BLaER1 treated with 17β-estradiol and CSF1 and Interleukin-3, amounts not matched to agents 10 nM and 100 nM (cell line): ENCODE data around the gene ESRRA.
"Not testable (repeated sequence)": the region's sequence is repeated elsewhere in the genome, so short reads cannot be mapped to it uniquely, and the experiment has no call there.

ENCODE experiments used
- H3K27ac ChIP-seq, 11 experiments: shearing (Covaris generic); formaldehyde crosslinking; 2 replicates each; pipeline ENCODE4 v1.8.1; 2022
- H3K27me3 ChIP-seq, 11 experiments: shearing (Covaris generic); formaldehyde crosslinking; 2 replicates each; pipeline ENCODE4 v1.8.1; 2022
- H3K36me3 ChIP-seq, 11 experiments: shearing (Covaris generic); formaldehyde crosslinking; 2 replicates each; pipeline ENCODE4 v1.8.1; 2022
- H3K4me1 ChIP-seq, 10 experiments: shearing (Covaris generic); formaldehyde crosslinking; 2 replicates each; pipeline ENCODE4 v1.8.1; 2022
- H3K4me2 ChIP-seq, 11 experiments: shearing (Covaris generic); formaldehyde crosslinking; 2 replicates each; pipeline ENCODE4 v1.8.1; 2022
- H3K4me3 ChIP-seq, 10 experiments: shearing (Covaris generic); formaldehyde crosslinking; 2 replicates each; pipeline ENCODE4 v1.8.1; 2022
- H3K9ac ChIP-seq, 11 experiments: shearing (Covaris generic); formaldehyde crosslinking; 2 replicates each; pipeline ENCODE4 v1.8.1; 2022
- H3K9me3 ChIP-seq, 11 experiments: shearing (Covaris generic); formaldehyde crosslinking; replicated peaks in 1 of 11; 2 replicates each; pipeline ENCODE4 v1.8.1; 2022
- H4K20me1 ChIP-seq, 11 experiments: shearing (Covaris generic); formaldehyde crosslinking; 2 replicates each; pipeline ENCODE4 v1.8.1; 2022
- Cebpa-rat ChIP-seq, 11 experiments: shearing (Covaris generic); IDR thresholded peaks; 2 replicates each; pipeline ENCODE4 v1.8.1; 2022

ESRRA gene

DNA sequence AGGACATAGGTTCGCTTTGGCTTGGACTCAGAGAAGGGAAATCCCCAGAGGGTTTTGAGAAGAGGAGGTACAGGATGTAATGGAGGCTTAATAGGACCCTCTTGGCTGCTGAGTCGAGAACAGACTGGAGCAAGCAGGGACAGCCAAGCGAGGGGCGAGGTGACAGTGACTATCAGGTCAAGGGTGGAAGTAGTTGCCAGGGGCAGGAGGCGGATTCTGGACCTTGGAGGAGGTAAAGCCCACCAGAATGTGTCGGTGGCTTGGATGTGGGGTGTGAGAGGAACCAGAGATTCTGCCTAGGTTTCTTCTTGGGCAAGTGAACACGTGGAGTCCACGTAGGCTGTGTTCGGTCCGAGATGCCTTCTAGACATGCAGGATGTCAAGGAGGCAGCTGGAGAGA, 7.6 kb downstream of the ESRRA start:
- no peak for TF ChIP-seq Cebpa-rat (IDR thresholded peaks at IDR 0.05)
- Histone ChIP-seq H4K20me1 (peaks cover 15 to 90% (median 62%) of the 10 kb centered on the region in 11 experiments; a peak in 20 of 22 replicates), H3K9me3 (no peaks in the 10 kb centered on the region), H3K27ac (peak overlapping the region in 5 of 11 experiments; percentile 8 to 38 (median 36); a peak in 9 of 22 replicates), H3K27me3 (no peaks in the 10 kb centered on the region), H3K4me2 (peak overlapping the region in 5 of 11 experiments; percentile 20 to 29 (median 26); a peak in 7 of 22 replicates), H3K4me3 (no peak overlapping the region), H3K9ac (peak overlapping the region; percentile 2 to 69 (median 40); a peak in 17 of 22 replicates), H3K36me3 (peaks cover 42 to 83% (median 58%) of the 10 kb centered on the region in 11 experiments), H3K4me1 (peaks cover 14 to 75% (median 41%) of the 10 kb centered on the region in 10 experiments)

DNA sequence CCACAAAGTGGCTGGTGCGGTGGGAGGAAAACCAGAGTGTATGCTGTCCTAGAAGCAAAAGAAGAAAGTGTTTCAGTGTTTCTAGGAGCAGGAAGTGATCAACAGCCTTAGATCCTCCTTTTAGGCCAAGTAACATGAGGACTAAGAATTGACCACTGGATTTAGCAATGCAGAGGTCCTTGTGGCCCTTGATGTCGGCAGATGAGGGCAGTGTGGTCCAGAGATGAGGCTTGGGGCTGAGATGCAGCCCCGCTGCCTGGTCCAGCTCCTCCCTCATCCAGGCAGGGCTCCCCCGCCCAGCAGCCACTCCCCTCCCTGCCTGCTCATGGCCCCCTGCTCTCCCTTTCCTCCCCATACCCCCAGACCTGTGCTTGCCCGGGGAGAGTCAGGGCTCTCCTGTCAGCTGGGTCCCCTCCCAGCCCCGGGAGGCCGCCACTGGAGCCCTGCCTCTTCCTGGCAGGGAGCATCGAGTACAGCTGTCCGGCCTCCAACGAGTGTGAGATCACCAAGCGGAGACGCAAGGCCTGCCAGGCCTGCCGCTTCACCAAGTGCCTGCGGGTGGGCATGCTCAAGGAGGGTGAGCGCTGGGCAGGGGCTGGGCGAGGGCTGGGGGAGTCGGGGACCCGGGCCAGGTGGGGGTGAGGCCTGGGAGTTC, 8.3 kb downstream of the ESRRA start:
- Histone ChIP-seq H3K9ac (peak overlapping the region; percentile 2 to 69 (median 40); a peak in 15 of 22 replicates), H3K36me3 (peaks cover 38 to 78% (median 55%) of the 10 kb centered on the region in 11 experiments), H3K4me3 (no peak overlapping the region), H3K27ac (peak overlapping the region in 6 of 11 experiments; percentile 1 to 38 (median 32); a peak in 6 of 22 replicates), H4K20me1 (peaks cover 15 to 85% (median 60%) of the 10 kb centered on the region in 11 experiments; a peak in 20 of 22 replicates), H3K27me3 (no peaks in the 10 kb centered on the region), H3K9me3 (no peaks in the 10 kb centered on the region), H3K4me2 (peak overlapping the region in 4 of 11 experiments; percentile 20 to 29 (median 26); a peak in 3 of 22 replicates), H3K4me1 (peaks cover 14 to 70% (median 39%) of the 10 kb centered on the region in 10 experiments)
- no peak for TF ChIP-seq Cebpa-rat (IDR thresholded peaks at IDR 0.05)

DNA sequence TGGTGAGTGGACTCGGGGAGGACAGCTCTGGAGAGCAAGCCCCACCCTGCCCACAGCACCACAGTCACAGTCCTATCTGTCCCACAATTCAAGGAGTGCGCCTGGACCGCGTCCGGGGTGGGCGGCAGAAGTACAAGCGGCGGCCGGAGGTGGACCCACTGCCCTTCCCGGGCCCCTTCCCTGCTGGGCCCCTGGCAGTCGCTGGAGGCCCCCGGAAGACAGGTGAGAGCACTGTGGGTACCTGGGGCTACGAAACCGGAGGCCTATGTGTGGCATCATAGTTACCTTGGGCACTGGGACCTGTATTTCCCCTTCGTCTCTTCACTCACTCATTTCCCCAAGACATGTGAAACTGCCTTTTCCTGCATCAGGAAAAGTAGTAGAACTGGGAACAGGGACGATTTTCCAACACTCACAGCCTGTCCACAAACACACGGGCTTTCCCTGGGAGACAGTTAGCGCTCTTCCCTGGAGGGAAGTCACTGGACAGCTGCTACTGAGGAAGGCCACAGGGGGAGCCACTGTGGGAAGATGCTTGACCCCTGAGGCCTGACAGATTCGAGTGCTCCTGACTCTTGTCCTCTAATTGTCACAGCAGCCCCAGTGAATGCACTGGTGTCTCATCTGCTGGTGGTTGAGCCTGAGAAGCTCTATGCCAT, 9.0 kb downstream of the ESRRA start:
- peaks cover 38 to 72% (median 55%) of the 10 kb centered on the region in 11 experiments for H3K36me3 ChIP-seq
- peak overlapping the region in 4 of 11 experiments; percentile 1 to 37 (median 15); a peak in 3 of 22 replicates for H3K27ac ChIP-seq
- H3K4me2 ChIP-seq = peak overlapping the region in 1 of 11 experiments; percentile 16; a peak in 1 of 22 replicates
- H3K4me1 ChIP-seq = peaks cover 20 to 70% (median 45%) of the 10 kb centered on the region in 10 experiments
- TF ChIP-seq Cebpa-rat (IDR thresholded peaks at IDR 0.05) = no peak
- no peaks in the 10 kb centered on the region for H3K27me3 ChIP-seq
- H3K9ac ChIP-seq = peak overlapping the region in 7 of 11 experiments; percentile 2 to 61 (median 31); a peak in 7 of 22 replicates
- no peaks in the 10 kb centered on the region for H3K9me3 ChIP-seq
- no peak overlapping the region for H3K4me3 ChIP-seq
- H4K20me1 ChIP-seq = peaks cover 15 to 78% (median 60%) of the 10 kb centered on the region in 11 experiments; a peak in 20 of 22 replicates

DNA sequence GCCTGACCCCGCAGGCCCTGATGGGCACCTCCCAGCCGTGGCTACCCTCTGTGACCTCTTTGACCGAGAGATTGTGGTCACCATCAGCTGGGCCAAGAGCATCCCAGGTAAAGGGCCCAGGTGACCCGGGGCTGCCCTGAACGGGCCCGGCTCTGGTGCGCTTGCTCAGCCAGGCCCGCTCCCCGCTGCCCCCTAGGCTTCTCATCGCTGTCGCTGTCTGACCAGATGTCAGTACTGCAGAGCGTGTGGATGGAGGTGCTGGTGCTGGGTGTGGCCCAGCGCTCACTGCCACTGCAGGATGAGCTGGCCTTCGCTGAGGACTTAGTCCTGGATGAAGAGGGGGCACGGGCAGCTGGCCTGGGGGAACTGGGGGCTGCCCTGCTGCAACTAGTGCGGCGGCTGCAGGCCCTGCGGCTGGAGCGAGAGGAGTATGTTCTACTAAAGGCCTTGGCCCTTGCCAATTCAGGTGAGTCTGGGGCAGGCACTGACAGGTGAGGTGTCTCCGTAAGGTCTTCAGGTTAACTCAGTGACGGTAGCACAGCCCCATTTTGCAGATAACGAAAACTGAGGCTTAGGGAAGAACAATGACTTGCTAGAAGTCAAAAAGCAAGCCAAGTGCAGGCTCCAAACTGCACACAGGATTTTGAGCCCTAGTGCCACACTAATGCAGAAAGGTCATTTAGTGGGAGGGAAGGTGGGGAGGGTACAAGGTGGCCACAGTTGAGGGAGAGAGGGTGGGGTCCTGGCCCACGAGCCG, 9.7 kb downstream of the ESRRA start:
- Histone ChIP-seq H3K4me2 (peak overlapping the region in 4 of 11 experiments; percentile 93 to 97 (median 97); a peak in 5 of 22 replicates), H3K36me3 (peaks cover 34 to 65% (median 54%) of the 10 kb centered on the region in 11 experiments), H3K9me3 (no peaks in the 10 kb centered on the region), H3K4me3 (no peak overlapping the region), H3K4me1 (peaks cover 27 to 70% (median 51%) of the 10 kb centered on the region in 10 experiments), H4K20me1 (peaks cover 15 to 71% (median 60%) of the 10 kb centered on the region in 11 experiments; a peak in 20 of 22 replicates), H3K27me3 (no peaks in the 10 kb centered on the region), H3K27ac (no peak overlapping the region), H3K9ac (peak overlapping the region in 3 of 11 experiments; percentile 26 to 31 (median 29); a peak in 5 of 22 replicates)
- no peak for TF ChIP-seq Cebpa-rat (IDR thresholded peaks at IDR 0.05)

DNA sequence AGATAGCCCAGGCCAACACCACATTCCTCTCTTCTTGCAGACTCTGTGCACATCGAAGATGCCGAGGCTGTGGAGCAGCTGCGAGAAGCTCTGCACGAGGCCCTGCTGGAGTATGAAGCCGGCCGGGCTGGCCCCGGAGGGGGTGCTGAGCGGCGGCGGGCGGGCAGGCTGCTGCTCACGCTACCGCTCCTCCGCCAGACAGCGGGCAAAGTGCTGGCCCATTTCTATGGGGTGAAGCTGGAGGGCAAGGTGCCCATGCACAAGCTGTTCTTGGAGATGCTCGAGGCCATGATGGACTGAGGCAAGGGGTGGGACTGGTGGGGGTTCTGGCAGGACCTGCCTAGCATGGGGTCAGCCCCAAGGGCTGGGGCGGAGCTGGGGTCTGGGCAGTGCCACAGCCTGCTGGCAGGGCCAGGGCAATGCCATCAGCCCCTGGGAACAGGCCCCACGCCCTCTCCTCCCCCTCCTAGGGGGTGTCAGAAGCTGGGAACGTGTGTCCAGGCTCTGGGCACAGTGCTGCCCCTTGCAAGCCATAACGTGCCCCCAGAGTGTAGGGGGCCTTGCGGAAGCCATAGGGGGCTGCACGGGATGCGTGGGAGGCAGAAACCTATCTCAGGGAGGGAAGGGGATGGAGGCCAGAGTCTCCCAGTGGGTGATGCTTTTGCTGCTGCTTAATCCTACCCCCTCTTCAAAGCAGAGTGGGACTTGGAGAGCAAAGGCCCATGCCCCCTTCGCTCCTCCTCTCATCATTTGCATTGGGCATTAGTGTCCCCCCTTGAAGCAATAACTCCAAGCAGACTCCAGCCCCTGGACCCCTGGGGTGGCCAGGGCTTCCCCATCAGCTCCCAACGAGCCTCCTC, 10.6 kb downstream of the ESRRA start:
- H3K27me3 ChIP-seq, H3K9me3 ChIP-seq: not testable (repeated sequence)
- Histone ChIP-seq H3K36me3 (peaks cover 40 to 61% (median 52%) of the 10 kb centered on the region in 11 experiments), H4K20me1 (peaks cover 12 to 62% (median 52%) of the 10 kb centered on the region in 11 experiments; a peak in 20 of 22 replicates), H3K4me2 (peak overlapping the region; percentile 86 to 97 (median 94)), H3K27ac (peak overlapping the region in 7 of 11 experiments; percentile 87 to 94 (median 90); a peak in 7 of 22 replicates), H3K4me1 (peaks cover 25 to 68% (median 49%) of the 10 kb centered on the region in 10 experiments), H3K4me3 (peak overlapping the region; percentile 73 to 92 (median 81)), H3K9ac (peak overlapping the region; percentile 81 to 94 (median 85); a peak in 21 of 22 replicates)

DNA sequence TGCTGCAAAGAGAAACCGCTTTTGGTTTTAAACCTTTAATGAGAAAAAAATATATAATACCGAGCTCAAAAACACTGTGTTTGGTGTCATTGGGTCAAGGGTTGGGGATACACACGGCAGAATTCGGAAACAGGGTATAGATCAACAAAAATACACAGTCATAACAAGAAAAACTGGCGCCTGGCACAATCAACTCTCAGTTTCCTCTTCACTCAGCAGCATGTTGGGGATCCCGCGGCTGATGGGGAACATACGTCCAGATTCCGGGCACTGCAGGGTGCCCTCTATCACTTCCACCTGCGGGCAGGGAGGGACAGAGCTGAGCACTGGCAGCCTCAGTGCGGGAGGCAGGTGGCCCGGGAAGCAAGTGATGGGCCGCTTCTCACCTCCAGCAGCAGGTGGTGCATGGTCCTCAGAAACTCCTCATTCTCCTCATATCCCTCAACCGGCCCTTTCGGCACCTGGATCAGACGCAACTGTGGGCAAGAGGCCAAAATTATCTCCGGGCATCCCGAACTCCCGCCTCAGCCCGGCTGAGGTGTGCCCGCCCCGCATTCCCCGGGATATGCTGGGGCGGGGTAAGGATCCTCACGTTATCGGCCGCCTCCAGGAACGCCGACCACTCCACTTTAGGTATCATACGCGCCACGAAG, 11.5 kb downstream of the ESRRA start:
- no peak for TF ChIP-seq Cebpa-rat (IDR thresholded peaks at IDR 0.05)
- Histone ChIP-seq H3K9ac (peak overlapping the region; percentile 81 to 94 (median 85)), H3K9me3 (no peaks in the 10 kb centered on the region), H3K36me3 (peaks cover 39 to 62% (median 55%) of the 10 kb centered on the region in 11 experiments), H3K4me3 (peak overlapping the region; percentile 73 to 92 (median 81)), H3K4me1 (peaks cover 21 to 66% (median 44%) of the 10 kb centered on the region in 10 experiments), H3K27me3 (no peaks in the 10 kb centered on the region), H3K27ac (peak overlapping the region; percentile 86 to 94 (median 89)), H3K4me2 (peak overlapping the region; percentile 86 to 97 (median 94)), H4K20me1 (peaks cover 8 to 53% (median 44%) of the 10 kb centered on the region in 11 experiments; a peak in 20 of 22 replicates)

DNA sequence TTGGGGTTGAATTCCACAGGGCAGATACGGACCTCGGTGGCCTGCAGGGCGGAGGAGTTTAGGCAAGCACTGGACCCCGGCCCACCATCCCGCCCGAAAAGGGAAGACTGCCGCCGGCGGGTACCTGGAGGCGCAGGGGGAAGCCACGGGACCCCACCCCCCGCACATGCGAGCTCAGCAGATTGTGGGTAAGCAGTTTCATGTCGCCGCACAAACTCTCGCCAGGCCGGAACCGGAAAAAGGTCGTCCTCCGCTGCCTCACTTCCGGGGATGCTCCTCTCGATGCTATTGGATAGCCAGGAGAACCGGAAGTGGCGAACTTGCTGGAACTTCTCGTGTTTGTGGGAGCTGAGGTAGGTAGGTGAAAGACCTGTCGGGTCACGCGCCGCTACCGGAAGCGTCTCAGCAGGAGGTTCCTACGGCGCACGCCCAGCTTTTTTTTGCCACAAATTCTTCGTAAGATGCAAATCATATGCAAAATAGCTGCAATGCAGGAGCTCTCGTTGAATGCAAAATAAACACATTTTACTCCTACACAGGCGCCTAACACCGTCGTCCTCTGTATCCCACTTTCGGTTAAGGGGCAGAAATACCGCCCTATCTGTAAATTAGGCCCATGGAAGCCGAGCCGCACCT, 12.1 kb downstream of the ESRRA start, which contains the start of gene TRMT112:
Gene TRMT112, minus strand, starts transcription at position 235 of the 636 bp plus-strand sequence. Its CDS starts 33 bp downstream, at position 202.
- Histone ChIP-seq H3K36me3 (peaks cover 38 to 66% (median 53%) of the 10 kb centered on the region in 11 experiments), H3K9me3 (no peaks in the 10 kb centered on the region), H3K9ac (peak within 1 kb of the TSS; percentile 81 to 94 (median 85)), H3K27ac (peak within 1 kb of the TSS; percentile 86 to 94 (median 89)), H3K4me2 (peak within 1 kb of the TSS; percentile 86 to 97 (median 94)), H3K4me3 (peak within 1 kb of the TSS; percentile 73 to 92 (median 81)), H3K4me1 (peaks cover 24 to 66% (median 46%) of the 10 kb centered on the region in 10 experiments), H3K27me3 (no peaks in the 10 kb centered on the region), H4K20me1 (peaks cover 8 to 47% (median 40%) of the 10 kb centered on the region in 11 experiments; a peak in 20 of 22 replicates)
- no peak for TF ChIP-seq Cebpa-rat (IDR thresholded peaks at IDR 0.05)
